ENCODE data around the gene ZNF157.

GRCh38 chrX:47448165-47448806 lies 77.9 kb downstream of the ZNF157 start:
- no peak for TF ChIP-seq KDM5A (IDR thresholded peaks at IDR 0.05)
- TF ChIP-seq RNF2 (IDR thresholded peaks at IDR 0.05; ENCODE audit: borderline replicate concordance, low read depth) = no peak
- no peak for TF ChIP-seq MAX (IDR thresholded peaks at IDR 0.05)
- no peak for TF ChIP-seq USF2 (IDR thresholded peaks at IDR 0.05)
- no peak for TF ChIP-seq PHF8 (IDR thresholded peaks at IDR 0.05; ENCODE audit: borderline replicate concordance, low read depth)
- TF ChIP-seq EHF (CRISPR knock-in tag; IDR thresholded peaks at IDR 0.05) = no peak
- TF ChIP-seq TP53 (CRISPR knock-in tag; IDR thresholded peaks at IDR 0.05) = no peak
- TF ChIP-seq CTCF (IDR thresholded peaks at IDR 0.05) = no peak

Data from A549 (cell line).